T-helper 17 cell (primary cell): ENCODE results near the gene MCTP1. TPM values are rescaled to one million over a fixed set of nuclear protein-coding genes. Genes with fewer than 3 reads are reported as not detected.
A peak's percentile ranks its signal among the peaks of the same experiment; 100 is the strongest.
"Not testable (repeated sequence)": the region's sequence is repeated elsewhere in the genome, so short reads cannot be mapped to it uniquely, and the experiment has no call there.

ENCODE experiments used
- ATAC-seq: fragments of 150-1000 bp; cut with Tn5 transposase; 2 replicates; pipeline ENCODE4 v1.10.0; 2021; ENCODE audit warnings: mild to moderate bottlenecking, moderate library complexity
- DNase-seq, 3 donors: peaks; one replicate each; pipeline versions ENCODE4 v3.0.0 to v3.0.0-alpha.2; 2020 to 2021
- H3K9me3 ChIP-seq: one replicate; pipeline ENCODE4 v1.7.0; 2013; ENCODE audit warnings: low read length, mild to moderate bottlenecking; ENCODE audit not compliant: control insufficient read depth, poor library complexity, severe bottlenecking
- H3K27ac Mint-ChIP-seq: one replicate; pipeline ENCODE4 v1.8.0; 2022; ENCODE audit warnings: mild to moderate bottlenecking, moderate library complexity, mixed read lengths
- H3K27me3 Mint-ChIP-seq: one replicate; pipeline ENCODE4 v1.8.0; 2022; ENCODE audit warnings: mixed read lengths
- H3K36me3 Mint-ChIP-seq: one replicate; pipeline ENCODE4 v1.8.0; 2022; ENCODE audit warnings: low read depth, mixed read lengths
- H3K4me1 Mint-ChIP-seq: one replicate; pipeline ENCODE4 v1.8.0; 2022; ENCODE audit warnings: mild to moderate bottlenecking, mixed read lengths
- H3K4me3 Mint-ChIP-seq: one replicate; pipeline ENCODE4 v1.8.0; 2022; ENCODE audit warnings: mild to moderate bottlenecking, moderate library complexity, mixed read lengths
- total RNA-seq, 4 donors: library from RNA in 2 of 4; stranded (reverse) in 2 of 4; gene quantifications; one replicate each; pipeline ENCODE4 v1.2.3 and lab custom pipeline; 2022 to 2026

MCTP1 gene
- total RNA-seq, 2 donors from 2014 or later, result 2.0 to 14.8 TPM

GRCh38 chr5:95005811-95006210 is 279.1 kb downstream of the MCTP1 start:
- no peaks in the 10 kb centered on the region for H3K27me3 Mint-ChIP-seq
- DNase-seq (no peak), ATAC-seq (no peak)
- no peak overlapping the region for H3K4me3 Mint-ChIP-seq
- no peaks in the 10 kb centered on the region for H3K9me3 ChIP-seq
- no peak overlapping the region for H3K27ac Mint-ChIP-seq
- H3K36me3 Mint-ChIP-seq, result peaks cover 2% of the 10 kb centered on the region
- H3K4me1 Mint-ChIP-seq, result no peaks in the 10 kb centered on the region

DNA sequence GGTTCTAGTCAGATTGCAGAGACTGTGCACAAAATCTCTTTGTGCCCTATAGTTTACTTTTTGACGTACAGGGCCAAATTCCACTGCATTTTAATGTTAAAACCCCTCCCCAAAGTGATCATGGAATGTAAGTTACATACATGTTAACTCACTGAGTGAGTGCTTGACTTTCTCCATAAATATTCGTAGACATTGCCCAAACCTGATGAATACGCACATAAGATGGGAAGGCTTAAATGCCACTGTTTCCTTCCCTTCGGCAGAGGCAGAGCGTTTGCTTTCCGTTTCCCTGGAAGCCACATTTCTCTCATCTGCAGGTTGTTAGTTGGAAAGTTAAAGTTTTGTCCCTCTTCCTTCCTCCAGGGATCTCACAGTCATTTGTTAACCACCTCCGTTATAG is 286.2 kb downstream of the MCTP1 start:
- Mint-ChIP-seq H3K27ac (no peak overlapping the region), H3K36me3 (no peaks in the 10 kb centered on the region)
- ATAC-seq, result no peak

GRCh38 chr5:94994537-94994936 is 290.4 kb downstream of the MCTP1 start:
- not testable (repeated sequence) for DNase-seq, H3K4me3 Mint-ChIP-seq, H3K27ac Mint-ChIP-seq, H3K27me3 Mint-ChIP-seq, H3K9me3 ChIP-seq, H3K36me3 Mint-ChIP-seq, H3K4me1 Mint-ChIP-seq, ATAC-seq

More for the DNA sequence above, 286.2 kb downstream of the MCTP1 start:
- DNase-seq, result no peak
- Mint-ChIP-seq H3K4me1 (no peaks in the 10 kb centered on the region), H3K4me3 (no peak overlapping the region), H3K27me3 (peaks cover 5% of the 10 kb centered on the region)
- H3K9me3 ChIP-seq, result no peaks in the 10 kb centered on the region

GRCh38 chr5:94993491-94993890 is 291.4 kb downstream of the MCTP1 start:
- DNase-seq, result no peak
- H3K4me3 Mint-ChIP-seq, result no peak overlapping the region
- H3K27me3 Mint-ChIP-seq, result peaks cover 5% of the 10 kb centered on the region
- no peaks in the 10 kb centered on the region for H3K4me1 Mint-ChIP-seq
- no peak for ATAC-seq
- no peaks in the 10 kb centered on the region for H3K36me3 Mint-ChIP-seq
- no peaks in the 10 kb centered on the region for H3K9me3 ChIP-seq
- no peak overlapping the region for H3K27ac Mint-ChIP-seq

DNA sequence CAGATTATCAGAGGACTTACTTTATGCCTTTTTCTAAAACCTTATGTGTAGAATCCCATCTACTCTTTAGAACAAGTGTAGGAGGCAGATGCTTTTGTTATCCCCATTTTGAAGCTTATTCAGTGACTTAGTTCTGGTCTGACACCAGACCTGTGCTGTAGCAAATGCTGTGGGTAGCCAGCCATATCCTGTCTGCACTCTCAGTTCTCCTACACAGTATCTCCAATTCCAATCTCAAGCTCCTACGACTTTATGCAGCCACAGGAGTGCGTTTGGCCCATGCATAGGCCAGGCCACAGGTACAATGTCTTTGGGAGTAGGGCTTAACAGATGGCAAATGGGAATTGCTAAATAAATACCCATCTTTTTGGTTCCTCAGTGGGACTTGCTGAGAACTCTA is 292.6 kb downstream of the MCTP1 start:
- H3K4me3 Mint-ChIP-seq, result no peak overlapping the region
- DNase-seq (no peak), ATAC-seq (no peak)
- H3K27ac Mint-ChIP-seq, result no peak overlapping the region
- peaks cover 3% of the 10 kb centered on the region for H3K27me3 Mint-ChIP-seq
- H3K36me3 Mint-ChIP-seq, result no peaks in the 10 kb centered on the region
- H3K9me3 ChIP-seq, result no peaks in the 10 kb centered on the region
- H3K4me1 Mint-ChIP-seq, result no peaks in the 10 kb centered on the region

GRCh38 chr5:94983861-94984535 is 300.9 kb downstream of the MCTP1 start:
- H3K4me1 Mint-ChIP-seq, result no peaks in the 10 kb centered on the region
- no peak overlapping the region for H3K27ac Mint-ChIP-seq
- no peak for ATAC-seq
- no peak for DNase-seq
- no peaks in the 10 kb centered on the region for H3K9me3 ChIP-seq
- H3K4me3 Mint-ChIP-seq, result peak overlapping the region; percentile 26
- no peaks in the 10 kb centered on the region for H3K27me3 Mint-ChIP-seq
- H3K36me3 Mint-ChIP-seq, result no peaks in the 10 kb centered on the region

GRCh38 chr5:94977437-94977836 is 307.5 kb downstream of the MCTP1 start:
- Mint-ChIP-seq H3K27ac (no peak overlapping the region), H3K4me3 (no peak overlapping the region), H3K4me1 (no peaks in the 10 kb centered on the region), H3K27me3 (peaks cover 4% of the 10 kb centered on the region), H3K36me3 (peaks cover 2% of the 10 kb centered on the region)
- ATAC-seq (no peak), DNase-seq (no peak)
- no peaks in the 10 kb centered on the region for H3K9me3 ChIP-seq

- no peaks in the 10 kb centered on the region for H3K9me3 ChIP-seq
- no peaks in the 10 kb centered on the region for H3K4me1 Mint-ChIP-seq
- no peak overlapping the region for H3K4me3 Mint-ChIP-seq
- peaks cover 4% of the 10 kb centered on the region for H3K36me3 Mint-ChIP-seq
- DNase-seq (no peak), ATAC-seq (no peak)
- H3K27me3 Mint-ChIP-seq, result peaks cover 9% of the 10 kb centered on the region
- H3K27ac Mint-ChIP-seq, result no peak overlapping the region
Observed at GRCh38 chr5:94976853-94977252, 308.0 kb downstream of the MCTP1 start.

DNA sequence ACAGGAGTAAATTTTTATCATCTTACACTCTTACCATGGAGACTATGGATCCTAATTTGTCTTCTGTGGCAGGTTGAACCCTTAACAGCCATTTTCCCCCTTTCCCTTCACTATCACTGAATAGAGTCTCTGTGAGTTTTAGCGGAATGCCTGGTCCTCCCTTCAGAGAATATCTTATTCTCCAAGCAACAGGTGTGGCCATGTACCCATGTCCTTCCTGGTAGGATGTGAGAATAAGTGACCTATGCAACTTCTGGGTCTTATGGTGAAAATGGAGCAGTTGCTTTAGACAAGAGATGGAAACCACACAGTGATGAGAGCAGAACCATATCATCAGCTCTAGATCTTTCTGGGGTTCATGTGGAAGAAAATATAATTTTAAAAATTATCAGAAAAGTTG is 312.6 kb downstream of the MCTP1 start:
- Mint-ChIP-seq H3K4me3 (no peak overlapping the region), H3K27me3 (peaks cover 11% of the 10 kb centered on the region), H3K4me1 (peaks cover 2% of the 10 kb centered on the region), H3K36me3 (peaks cover 5% of the 10 kb centered on the region), H3K27ac (no peak overlapping the region)
- H3K9me3 ChIP-seq, result no peaks in the 10 kb centered on the region
- DNase-seq, result no peak
- ATAC-seq, result no peak

DNA sequence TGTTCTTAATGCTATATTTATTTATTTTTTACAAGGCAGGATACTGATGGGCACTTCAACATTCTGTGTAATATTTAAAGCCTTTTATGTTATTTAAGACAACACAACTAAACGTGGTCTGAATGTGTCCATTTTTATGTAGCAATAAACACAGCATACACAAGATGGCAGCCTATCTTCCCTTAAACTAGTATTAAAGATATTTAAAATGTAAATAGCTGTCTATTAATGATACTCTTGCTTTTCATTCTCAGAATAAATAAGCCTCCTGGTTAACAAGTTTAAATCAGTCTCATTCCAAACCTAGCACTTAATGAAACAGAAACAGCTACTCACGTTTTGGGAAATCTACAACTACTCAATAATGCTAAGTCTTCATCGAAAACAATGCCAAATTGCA is 315.7 kb downstream of the MCTP1 start:
- peaks cover 11% of the 10 kb centered on the region for H3K27me3 Mint-ChIP-seq
- no peak overlapping the region for H3K4me3 Mint-ChIP-seq
- H3K4me1 Mint-ChIP-seq, result peaks cover 2% of the 10 kb centered on the region
- H3K27ac Mint-ChIP-seq, result no peak overlapping the region
- H3K9me3 ChIP-seq, result no peaks in the 10 kb centered on the region
- DNase-seq (no peak), ATAC-seq (no peak)
- peaks cover 3% of the 10 kb centered on the region for H3K36me3 Mint-ChIP-seq

- Mint-ChIP-seq H3K36me3 (peaks cover 3% of the 10 kb centered on the region), H3K27ac (no peak overlapping the region), H3K4me3 (no peak overlapping the region), H3K27me3 (peaks cover 11% of the 10 kb centered on the region), H3K4me1 (peaks cover 2% of the 10 kb centered on the region)
- H3K9me3 ChIP-seq, result no peaks in the 10 kb centered on the region
- ATAC-seq, result peak; percentile 56
- no peak for DNase-seq
Observed at GRCh38 chr5:94968507-94969095, 316.3 kb downstream of the MCTP1 start.

GRCh38 chr5:94967525-94967924 is 317.4 kb downstream of the MCTP1 start:
- H3K9me3 ChIP-seq, result no peaks in the 10 kb centered on the region
- peaks cover 3% of the 10 kb centered on the region for H3K36me3 Mint-ChIP-seq
- H3K27ac Mint-ChIP-seq, result no peak overlapping the region
- H3K4me1 Mint-ChIP-seq, result peaks cover 2% of the 10 kb centered on the region
- peaks cover 6% of the 10 kb centered on the region for H3K27me3 Mint-ChIP-seq
- no peak overlapping the region for H3K4me3 Mint-ChIP-seq
- ATAC-seq (no peak), DNase-seq (no peak)

DNA sequence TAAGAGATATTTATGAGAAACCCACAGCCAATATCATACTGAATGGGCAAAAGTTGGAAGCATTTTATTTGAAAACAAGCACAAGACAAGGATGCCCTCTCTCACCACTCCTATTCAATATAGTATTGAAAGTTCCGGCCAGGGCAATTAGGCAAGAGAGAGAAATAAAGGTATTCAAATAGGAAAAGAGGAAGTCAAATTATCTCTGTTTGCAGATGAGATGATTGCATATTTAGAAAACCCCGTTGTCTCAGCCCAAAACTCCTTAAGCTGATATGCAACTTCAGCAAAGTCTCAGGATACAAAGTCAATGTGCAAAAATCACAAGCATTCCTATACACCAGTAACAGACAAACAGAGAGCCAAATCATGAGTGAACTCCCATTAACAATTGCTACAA is 325.6 kb downstream of the MCTP1 start:
- H3K9me3 ChIP-seq, H3K36me3 Mint-ChIP-seq, H3K27me3 Mint-ChIP-seq, H3K27ac Mint-ChIP-seq, H3K4me1 Mint-ChIP-seq, ATAC-seq, DNase-seq, H3K4me3 Mint-ChIP-seq: not testable (repeated sequence)

GRCh38 chr5:94945656-94946055 is 339.2 kb downstream of the MCTP1 start:
- Mint-ChIP-seq H3K27ac (no peak overlapping the region), H3K36me3 (no peaks in the 10 kb centered on the region), H3K27me3 (peaks cover 11% of the 10 kb centered on the region), H3K4me3 (no peak overlapping the region), H3K4me1 (peaks cover 2% of the 10 kb centered on the region)
- no peak for ATAC-seq
- H3K9me3 ChIP-seq, result no peaks in the 10 kb centered on the region
- DNase-seq, result no peak
